ENCODE results near the gene ANO1. TPM values are rescaled to one million over a fixed set of nuclear protein-coding genes. Genes with fewer than 3 reads are reported as not detected.

Gene ANO1
- total RNA-seq, 1 experiment from 2014 or later = 184 TPM

GRCh38 chr11:70182266-70182665 is 104.1 kb downstream of the ANO1 start:
- DNase-seq (no peak), ATAC-seq (no peak)
- Histone ChIP-seq H3K36me3 (ENCODE audit: low read depth, low read length) (peaks cover 65% of the 10 kb centered on the region), H3K27me3 (ENCODE audit: low read length) (no peaks in the 10 kb centered on the region), H3K79me2 (ENCODE audit: low read length) (no peaks in the 10 kb centered on the region), H3K9ac (ENCODE audit: low read length) (no peak overlapping the region), H4K20me1 (ENCODE audit: low read length) (no peaks in the 10 kb centered on the region), H2AFZ (ENCODE audit: low read length) (no peak overlapping the region), H3K4me2 (ENCODE audit: low read length) (no peak overlapping the region), H3K27ac (ENCODE audit: low read length) (no peak overlapping the region), H3K4me3 (ENCODE audit: low read length) (no peak overlapping the region), H3F3A (ENCODE audit: low read length, unreplicated experiment) (no peaks in the 10 kb centered on the region), H3K9me2 (replicated peaks; ENCODE audit: low read length) (no peaks in the 10 kb centered on the region), H3K4me1 (ENCODE audit: insufficient read depth, low read length) (no peaks in the 10 kb centered on the region), H3K9me3 (ENCODE audit: low read length) (no peaks in the 10 kb centered on the region)
- no TSS peak for BruUV-seq (replicated peaks)
- CTCF ChIA-PET = no interaction called here
- TF ChIP-seq, protein P1, sequence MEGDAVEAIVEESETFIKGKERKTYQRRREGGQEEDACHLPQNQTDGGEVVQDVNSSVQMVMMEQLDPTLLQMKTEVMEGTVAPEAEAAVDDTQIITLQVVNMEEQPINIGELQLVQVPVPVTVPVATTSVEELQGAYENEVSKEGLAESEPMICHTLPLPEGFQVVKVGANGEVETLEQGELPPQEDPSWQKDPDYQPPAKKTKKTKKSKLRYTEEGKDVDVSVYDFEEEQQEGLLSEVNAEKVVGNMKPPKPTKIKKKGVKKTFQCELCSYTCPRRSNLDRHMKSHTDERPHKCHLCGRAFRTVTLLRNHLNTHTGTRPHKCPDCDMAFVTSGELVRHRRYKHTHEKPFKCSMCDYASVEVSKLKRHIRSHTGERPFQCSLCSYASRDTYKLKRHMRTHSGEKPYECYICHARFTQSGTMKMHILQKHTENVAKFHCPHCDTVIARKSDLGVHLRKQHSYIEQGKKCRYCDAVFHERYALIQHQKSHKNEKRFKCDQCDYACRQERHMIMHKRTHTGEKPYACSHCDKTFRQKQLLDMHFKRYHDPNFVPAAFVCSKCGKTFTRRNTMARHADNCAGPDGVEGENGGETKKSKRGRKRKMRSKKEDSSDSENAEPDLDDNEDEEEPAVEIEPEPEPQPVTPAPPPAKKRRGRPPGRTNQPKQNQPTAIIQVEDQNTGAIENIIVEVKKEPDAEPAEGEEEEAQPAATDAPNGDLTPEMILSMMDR (conservative IDR thresholded peaks at IDR 0.05; ENCODE audit: low read depth, low read length) = no peak
- POLR2A ChIA-PET (ENCODE audit: unreplicated experiment) = no interaction called here
- intact Hi-C loops (cut with micrococcal nuclease) = no loop called here

DNA sequence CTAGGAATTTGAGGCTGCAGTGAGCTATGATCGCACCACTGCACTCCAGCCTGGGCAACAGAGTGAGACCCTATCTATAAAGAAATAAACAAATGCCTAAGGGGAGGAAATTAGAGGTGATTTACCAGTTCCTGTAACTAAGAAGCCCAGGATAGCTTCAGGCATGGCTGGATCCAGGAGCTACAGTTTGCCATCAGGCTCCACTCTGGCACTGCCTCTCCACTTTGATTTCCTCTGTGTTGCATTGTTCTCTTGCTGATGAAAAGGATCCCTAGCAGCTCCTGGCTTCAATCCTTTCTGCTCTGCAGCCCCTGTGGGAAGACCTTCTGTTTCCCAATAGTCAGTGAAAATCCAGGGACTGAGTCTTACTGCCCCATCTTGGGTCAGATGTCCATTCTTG is 104.9 kb downstream of the ANO1 start:
- no peaks in the 10 kb centered on the region for H3K9me2 ChIP-seq (replicated peaks; ENCODE audit: low read length)
- H3K27ac ChIP-seq (ENCODE audit: low read length) = no peak overlapping the region
- H4K20me1 ChIP-seq (ENCODE audit: low read length) = no peaks in the 10 kb centered on the region
- H3F3A ChIP-seq (ENCODE audit: low read length, unreplicated experiment) = peaks cover 2% of the 10 kb centered on the region
- ChIA-PET POLR2A (ENCODE audit: unreplicated experiment) (no interaction called here), CTCF (no interaction called here)
- DNase-seq (no peak), ATAC-seq (no peak)
- H3K27me3 ChIP-seq (ENCODE audit: low read length) = no peaks in the 10 kb centered on the region
- peaks cover 66% of the 10 kb centered on the region for H3K36me3 ChIP-seq (ENCODE audit: low read depth, low read length)
- no peak overlapping the region for H2AFZ ChIP-seq (ENCODE audit: low read length)
- TF ChIP-seq EZH2phosphoT487 (IDR thresholded peaks at IDR 0.05; ENCODE audit: borderline replicate concordance, low read length) (no peak), EZH2 (IDR thresholded peaks at IDR 0.05; ENCODE audit: low read length, unreplicated experiment) (no peak)
- TF ChIP-seq, protein P1 (conservative IDR thresholded peaks at IDR 0.05; ENCODE audit: low read depth, low read length) = no peak
- no peak overlapping the region for H3K4me3 ChIP-seq (ENCODE audit: low read length)
- intact Hi-C loops (cut with micrococcal nuclease) = no loop called here
- no peaks in the 10 kb centered on the region for H3K9me3 ChIP-seq (ENCODE audit: low read length)
- no peaks in the 10 kb centered on the region for H3K4me1 ChIP-seq (ENCODE audit: insufficient read depth, low read length)
- no peak overlapping the region for H3K9ac ChIP-seq (ENCODE audit: low read length)
- no peak overlapping the region for H3K4me2 ChIP-seq (ENCODE audit: low read length)
- BruUV-seq (replicated peaks) = no TSS peak
- H3K79me2 ChIP-seq (ENCODE audit: low read length) = no peaks in the 10 kb centered on the region

- Histone ChIP-seq H3K27ac (ENCODE audit: low read length) (no peak overlapping the region), H3K36me3 (ENCODE audit: low read depth, low read length) (peaks cover 66% of the 10 kb centered on the region), H3K79me2 (ENCODE audit: low read length) (no peaks in the 10 kb centered on the region), H3F3A (ENCODE audit: low read length, unreplicated experiment) (peaks cover 8% of the 10 kb centered on the region), H3K27me3 (ENCODE audit: low read length) (no peaks in the 10 kb centered on the region), H3K9ac (ENCODE audit: low read length) (no peak overlapping the region), H3K4me1 (ENCODE audit: insufficient read depth, low read length) (no peaks in the 10 kb centered on the region), H3K4me3 (ENCODE audit: low read length) (no peak overlapping the region), H3K9me2 (replicated peaks; ENCODE audit: low read length) (no peaks in the 10 kb centered on the region), H4K20me1 (ENCODE audit: low read length) (no peaks in the 10 kb centered on the region), H3K4me2 (ENCODE audit: low read length) (no peak overlapping the region), H2AFZ (ENCODE audit: low read length) (no peak overlapping the region), H3K9me3 (ENCODE audit: low read length) (no peaks in the 10 kb centered on the region)
- intact Hi-C loops (cut with micrococcal nuclease) = no loop called here
- POLR2A ChIA-PET (ENCODE audit: unreplicated experiment) = no interaction called here
- CTCF ChIA-PET = no interaction called here
- DNase-seq = no peak
- TF ChIP-seq EZH2 (IDR thresholded peaks at IDR 0.05; ENCODE audit: low read length, unreplicated experiment) (no peak), EZH2phosphoT487 (IDR thresholded peaks at IDR 0.05; ENCODE audit: borderline replicate concordance, low read length) (no peak)
- TF ChIP-seq, protein P1 (conservative IDR thresholded peaks at IDR 0.05; ENCODE audit: low read depth, low read length) = no peak
- no peak for ATAC-seq
- BruUV-seq (replicated peaks) = no TSS peak
These were observed 105.5 kb downstream of the ANO1 start for GRCh38 chr11:70183483-70184176.

All from PC-3 (cell line).